Endometrial microvascular endothelial cells (primary cell): ENCODE results near the gene ST6GALNAC5. TPM values are rescaled to one million over a fixed set of nuclear protein-coding genes. Genes with fewer than 3 reads are reported as not detected.
"Not testable (repeated sequence)": the region's sequence is repeated elsewhere in the genome, so short reads cannot be mapped to it uniquely, and the experiment has no call there.

ENCODE experiments used
- in situ Hi-C: cut with HindIII; loops from 2 replicates; pipeline ENCODE4 v1.10.0; 2017; ENCODE audit warnings: low sequenced_read_pairs, low pct_unique_long_range_greater_than_20kb; ENCODE audit errors: inconsistent ontology term
- total RNA-seq: library from RNA; depleted of rRNA; stranded (reverse); fragments of >200 nt; gene quantifications from one replicate; pipeline ENCODE4 v1.2.3, GENCODE V29; 2015; ENCODE audit errors: inconsistent ontology term

Gene ST6GALNAC5
- not detected for total RNA-seq

- in situ Hi-C loops, result no loop called here
Observed at GRCh38 chr1:76867342-76868130, at the start of gene ST6GALNAC5. ST6GALNAC5 (plus strand) TSS chr1:76867480.

- in situ Hi-C loops, result no loop called here
Observed at GRCh38 chr1:76820028-76820427, 47.3 kb upstream of the ST6GALNAC5 start.

DNA sequence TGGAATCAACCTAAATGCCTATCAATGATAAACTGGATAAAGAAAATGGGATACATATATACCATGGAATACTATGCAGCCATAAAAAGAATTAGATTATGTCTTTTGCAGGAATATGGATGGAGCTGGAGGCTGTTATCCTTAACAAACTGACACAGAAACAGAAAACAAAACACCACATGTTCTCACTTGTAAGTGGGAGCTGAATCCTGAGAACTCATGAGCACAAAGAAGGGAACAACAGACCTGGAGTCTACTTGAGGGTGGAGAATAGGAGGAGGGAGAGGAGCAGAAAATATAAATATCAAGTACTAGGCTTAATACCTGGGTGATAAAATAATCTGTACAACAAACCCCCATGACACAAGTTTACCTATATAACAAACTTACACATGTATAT, 44.3 kb upstream of the ST6GALNAC5 start:
- in situ Hi-C loops, result not testable (repeated sequence)

DNA sequence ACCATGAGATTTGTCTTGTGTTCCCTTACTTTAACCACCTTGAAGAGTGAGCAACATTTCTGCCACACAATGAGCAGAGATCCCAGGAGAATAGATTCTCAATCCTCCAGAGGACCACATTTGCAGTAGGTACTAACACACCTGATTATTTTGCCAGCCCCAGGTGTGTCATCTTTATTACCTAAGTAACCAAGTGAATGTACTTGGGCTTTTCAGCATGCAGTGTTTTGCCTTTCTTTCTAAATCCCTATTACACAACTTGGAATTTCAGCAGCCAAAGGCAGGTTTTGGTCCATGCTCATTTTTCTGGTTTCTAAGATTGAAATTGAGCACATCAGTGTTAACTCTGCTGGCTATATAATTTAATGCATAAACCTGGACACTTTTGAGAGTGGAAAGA, 43.2 kb upstream of the ST6GALNAC5 start:
- in situ Hi-C loops, result no loop called here

- in situ Hi-C loops, result no loop called here
Observed at GRCh38 chr1:76826072-76826845, 41.0 kb upstream of the ST6GALNAC5 start.

DNA sequence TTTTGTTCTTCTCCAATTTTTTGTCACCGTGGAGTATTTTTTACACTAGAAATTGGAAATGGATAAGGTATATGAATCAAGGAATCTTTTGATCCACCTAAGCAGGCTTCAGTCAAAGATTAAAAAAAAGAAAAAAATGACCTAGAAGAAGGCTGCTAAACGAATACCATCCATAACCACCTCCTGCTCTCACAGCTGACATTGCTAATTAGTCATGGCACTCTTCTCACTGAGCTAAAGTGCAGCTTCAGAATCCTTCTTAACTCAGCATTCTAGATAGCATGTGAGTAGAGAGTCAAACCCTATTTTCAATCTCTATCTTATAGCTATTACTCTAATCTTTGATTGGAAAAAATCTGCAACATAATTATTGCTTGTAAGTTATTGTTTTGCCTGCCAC, 40.2 kb upstream of the ST6GALNAC5 start:
- in situ Hi-C loops, result no loop called here

GRCh38 chr1:76830373-76830772, 36.9 kb upstream of the ST6GALNAC5 start:
- in situ Hi-C loops, result no loop called here

GRCh38 chr1:76832521-76832920, 34.8 kb upstream of the ST6GALNAC5 start:
- in situ Hi-C loops, result no loop called here

- in situ Hi-C loops, result no loop called here
Observed at GRCh38 chr1:76833151-76833550, 34.1 kb upstream of the ST6GALNAC5 start.

DNA sequence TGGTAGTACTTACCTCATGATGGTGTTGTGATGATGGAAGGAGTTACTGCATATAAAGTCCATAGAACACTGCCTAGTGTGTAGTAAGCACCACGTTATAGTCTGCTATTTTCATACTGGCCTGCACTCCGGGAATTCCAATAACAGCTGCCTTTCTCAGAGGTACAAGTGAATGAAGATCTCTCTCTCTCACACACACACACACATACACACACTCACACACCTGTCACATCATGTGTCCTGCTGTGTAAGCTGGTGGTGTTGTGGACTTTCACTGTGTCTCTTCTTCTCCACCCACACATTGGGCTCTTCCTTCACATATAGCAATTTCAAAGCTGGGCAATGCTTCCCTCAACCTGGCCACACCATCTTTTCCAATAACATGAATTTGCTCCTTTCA, 33.4 kb upstream of the ST6GALNAC5 start:
- in situ Hi-C loops, result no loop called here

DNA sequence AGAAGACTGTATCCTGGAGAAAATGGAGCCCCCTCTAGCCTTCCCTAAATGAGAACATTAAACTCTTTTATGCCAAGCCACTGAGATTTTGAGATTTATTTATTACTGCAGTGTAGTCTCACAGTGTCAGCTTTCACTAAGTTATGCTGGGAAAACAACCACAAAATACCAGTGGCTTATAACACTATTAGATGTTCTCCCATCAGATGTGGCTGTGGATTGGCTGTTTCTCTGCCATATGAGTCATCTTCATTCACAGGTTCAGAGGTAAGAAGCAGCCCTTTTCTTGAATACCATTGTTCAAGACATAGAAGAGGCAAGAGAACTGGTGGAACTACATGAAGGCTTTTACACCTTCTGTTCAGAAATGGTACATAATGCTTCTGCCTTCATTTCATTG, 32.1 kb upstream of the ST6GALNAC5 start:
- in situ Hi-C loops, result no loop called here

DNA sequence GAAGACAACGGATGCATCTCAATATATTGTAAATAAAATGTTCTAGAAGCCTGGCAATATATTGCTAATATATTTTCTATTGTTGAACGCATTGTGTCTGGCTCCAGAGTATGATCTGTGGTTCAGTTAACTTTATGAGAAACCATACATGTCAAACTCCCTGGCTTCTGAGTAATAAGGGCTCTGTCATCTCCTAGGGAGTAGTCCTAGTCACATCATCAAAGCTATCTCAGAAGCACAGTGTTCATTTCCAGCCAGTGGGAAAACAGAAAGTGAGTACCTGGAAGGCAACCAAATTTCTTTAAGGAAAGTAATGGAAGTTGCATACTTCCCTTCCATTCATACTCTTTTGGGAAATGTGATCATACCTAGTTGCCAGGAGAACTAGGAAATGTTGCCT, 27.0 kb upstream of the ST6GALNAC5 start:
- in situ Hi-C loops, result no loop called here

DNA sequence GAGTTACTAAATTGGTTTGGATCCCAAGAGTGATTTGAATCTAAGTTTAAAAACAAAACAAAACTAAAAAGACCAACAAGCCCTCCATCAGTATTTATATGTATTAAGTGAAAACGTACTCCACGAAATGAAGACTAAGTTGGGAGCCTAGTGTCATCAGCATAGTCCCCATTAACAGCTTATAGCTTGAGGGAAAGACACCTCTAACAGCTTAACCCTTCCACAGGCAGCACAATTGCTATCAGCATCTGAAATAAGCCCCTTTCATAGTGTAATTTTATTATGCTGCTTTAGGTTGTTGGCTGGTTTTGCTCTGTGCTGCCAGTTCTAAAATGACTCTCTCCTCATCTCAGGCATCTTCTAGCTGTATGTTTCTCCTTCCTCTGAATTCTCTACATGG, 25.8 kb upstream of the ST6GALNAC5 start:
- in situ Hi-C loops, result no loop called here

DNA sequence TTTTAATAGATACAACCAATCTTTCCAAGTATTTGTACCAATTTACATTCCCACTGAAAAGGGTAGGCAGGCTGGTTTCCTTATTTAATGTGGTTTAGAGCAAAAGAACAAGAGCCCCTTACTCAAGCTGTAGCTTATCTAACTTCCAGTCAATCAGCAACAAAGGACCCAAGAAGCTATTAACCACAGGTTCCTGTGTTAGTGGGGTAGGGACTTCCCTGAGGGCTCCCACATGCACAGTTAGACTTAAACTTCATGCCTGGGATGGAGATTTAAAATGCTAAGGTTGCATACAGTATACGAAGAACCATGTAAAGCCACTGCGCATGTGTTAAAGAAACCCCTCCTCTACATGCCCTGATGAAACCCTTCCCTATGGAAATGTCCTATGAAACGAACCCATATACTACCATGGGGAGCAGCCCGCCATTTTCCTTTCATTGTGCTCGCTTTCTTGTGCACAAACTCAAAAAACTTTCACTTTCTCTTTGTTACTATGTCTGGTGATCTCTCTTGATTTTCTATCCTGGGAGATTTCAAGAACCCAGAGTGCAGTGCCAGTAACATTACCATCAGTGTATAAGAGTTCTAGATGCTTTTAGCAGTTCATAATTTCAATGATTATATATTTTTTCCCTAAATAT, 23.3 kb upstream of the ST6GALNAC5 start:
- in situ Hi-C loops, result no loop called here

DNA sequence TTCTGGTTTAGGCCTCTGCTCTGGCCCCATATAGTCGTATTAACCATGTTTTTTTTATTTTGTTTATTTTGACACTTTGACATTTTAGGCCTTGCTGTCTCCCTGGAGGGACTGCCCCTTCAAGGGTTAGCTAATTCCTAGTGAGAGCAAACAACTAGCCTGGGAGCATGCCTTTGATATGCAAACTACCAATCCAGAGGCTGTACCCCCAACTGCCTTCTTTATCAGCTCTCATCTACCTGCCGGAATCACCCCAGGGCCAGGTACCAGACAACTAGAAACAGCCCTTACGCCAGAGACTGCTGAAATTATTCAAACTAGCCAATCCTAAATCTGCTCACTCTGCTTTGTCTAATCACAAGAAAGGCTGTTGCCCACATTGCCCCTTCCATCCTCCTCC, 13.0 kb upstream of the ST6GALNAC5 start:
- in situ Hi-C loops, result no loop called here

GRCh38 chr1:76856104-76856503, 11.2 kb upstream of the ST6GALNAC5 start:
- in situ Hi-C loops, result no loop called here

DNA sequence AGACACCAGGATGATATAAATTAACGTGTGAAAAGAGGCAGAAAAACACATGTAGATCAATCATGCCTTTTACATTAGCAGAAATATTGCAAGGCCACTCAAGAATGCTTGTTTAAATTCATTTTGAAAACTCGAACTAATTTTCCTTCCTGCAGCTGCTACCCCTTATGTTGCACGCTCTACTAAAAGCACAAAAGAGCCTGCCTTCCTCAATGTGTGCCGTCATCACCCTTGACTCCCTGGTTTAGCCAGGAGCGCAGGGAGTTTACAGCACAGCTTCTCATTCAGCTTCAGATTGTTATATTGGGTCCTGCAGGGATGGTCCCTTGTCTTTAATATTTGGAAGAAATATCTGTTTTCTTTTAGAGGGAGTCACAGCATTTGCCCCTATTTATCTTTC, 10.1 kb upstream of the ST6GALNAC5 start:
- in situ Hi-C loops, result no loop called here

DNA sequence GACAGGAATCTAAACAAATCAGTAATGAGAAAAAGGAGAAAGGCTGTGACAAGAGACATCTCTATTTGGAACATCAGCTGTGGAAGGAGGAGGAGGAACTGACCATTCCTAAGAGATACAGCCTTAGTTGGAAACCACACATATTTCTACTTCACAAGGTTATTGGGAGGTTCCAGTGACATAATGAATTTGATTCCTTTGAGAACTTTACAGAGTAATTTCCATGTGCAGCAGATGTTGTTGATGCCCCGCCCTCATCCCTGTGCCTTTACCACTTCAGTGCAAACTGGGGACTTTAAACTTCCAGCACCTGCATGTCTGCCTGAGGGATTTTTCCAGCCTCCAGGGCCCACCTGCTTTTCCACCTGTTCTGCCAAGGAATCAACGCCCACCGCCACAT, 9.3 kb upstream of the ST6GALNAC5 start:
- in situ Hi-C loops, result no loop called here

DNA sequence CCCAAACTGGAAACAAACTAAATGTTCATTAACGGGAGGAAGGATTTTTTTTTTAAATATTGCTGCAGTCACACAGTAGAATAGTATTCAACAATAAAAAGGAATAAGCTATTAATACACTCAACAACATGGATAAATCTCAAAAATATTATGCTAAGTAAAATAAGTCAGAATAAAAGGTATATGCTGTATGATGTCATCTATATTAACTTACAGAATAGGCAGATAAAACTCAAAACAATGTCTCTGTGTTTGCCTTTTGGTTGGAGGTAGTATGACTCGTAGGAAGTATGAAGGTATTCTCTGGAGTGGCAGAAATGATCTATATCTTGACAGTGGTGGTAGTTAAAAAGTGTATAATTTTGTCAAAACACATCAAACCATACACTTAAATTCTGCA, 6.1 kb upstream of the ST6GALNAC5 start:
- in situ Hi-C loops, result no loop called here

DNA sequence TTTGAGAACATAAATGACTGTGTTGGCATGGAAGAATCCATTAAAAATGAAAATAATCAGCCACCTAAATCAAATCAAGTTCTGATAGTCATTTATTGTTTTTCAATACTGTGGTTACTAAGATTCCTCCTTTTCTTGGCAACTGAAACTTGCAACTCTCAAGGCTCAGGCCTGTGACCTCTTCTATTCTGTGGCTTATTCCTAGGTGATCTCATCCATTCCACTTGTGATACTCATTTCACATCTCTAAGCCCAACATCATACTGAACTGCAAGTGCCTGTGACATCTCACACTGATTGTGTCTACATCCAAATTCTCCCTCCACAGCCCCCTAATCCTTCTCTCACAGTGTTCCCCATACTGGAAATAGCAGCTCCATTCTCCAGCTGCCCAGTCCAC, 4.8 kb upstream of the ST6GALNAC5 start:
- in situ Hi-C loops, result no loop called here
